ENCODE data around the gene SDCBP2. TPM values are rescaled to one million over a fixed set of nuclear protein-coding genes. Genes with fewer than 3 reads are reported as not detected.
A peak's percentile ranks its signal among the peaks of the same experiment; 100 is the strongest.

SDCBP2 gene
- total and polyA plus RNA-seq, 10 of the 15 experiments (the other 5 are each of a cell fraction or from before 2014, with no cell fraction given) = 0.16 to 2.4 (median 1.1) TPM; not detected in 1

- H3K4me3 ChIP-seq = peak overlapping the region; percentile 90
- TF ChIP-seq TCF3 (IDR thresholded peaks at IDR 0.05; ENCODE audit: borderline replicate concordance, insufficient read depth, low read depth, low read length) (no peak), MLLT1 (IDR thresholded peaks at IDR 0.05) (peak; percentile 21; the same call in 1 of the 2 replicates)
- peak overlapping the region; percentile 97 for H3K9ac ChIP-seq (ENCODE audit: control insufficient read depth, insufficient read depth, low read length)
- BruUV-seq (replicated peaks) = no TSS peak
- peak overlapping the region; percentile 94 for H3K27ac ChIP-seq (ENCODE audit: control insufficient read depth, insufficient read depth)
- H3K27me3 ChIP-seq (replicated peaks in 1 of 2; ENCODE audit: control insufficient read depth in 2 of 2, insufficient read depth in 2 of 2, low read length in 1 of 2) = no peaks in the 10 kb centered on the region
- H3K4me2 ChIP-seq (ENCODE audit: control insufficient read depth, insufficient read depth) = peak overlapping the region; percentile 77
- peaks cover 52% of the 10 kb centered on the region for H3K79me2 ChIP-seq (ENCODE audit: control insufficient read depth, insufficient read depth, low read length)
- H2AFZ ChIP-seq (ENCODE audit: control insufficient read depth, low read depth, low read length) = no peak overlapping the region
- peaks cover 34% of the 10 kb centered on the region for H3K4me1 ChIP-seq (ENCODE audit: control insufficient read depth, insufficient read depth, low read length)
- 61% methylated on average over 10 of the region's 10 CpGs for WGBS (ENCODE audit: insufficient coverage, insufficient replicate concordance, low lambda C conversion rate, missing lambda C conversion rate)
- CTCF ChIA-PET = interaction anchor here (1.3 to 7.6 kb wide), 6 partner anchors 56 to 178 kb away, joined by 3 to 55 read pairs (median 4); partner anchors contain the start of gene FKBP1A
- intact Hi-C loops (cut with micrococcal nuclease; ENCODE audit: unreplicated experiment) (no loop called here), in situ Hi-C loops (cut with MboI) (no loop called here)
- H3K9me3 ChIP-seq (replicated peaks; ENCODE audit: control insufficient read depth, insufficient read depth, low read length) = no peaks in the 10 kb centered on the region
- POLR2A ChIA-PET = interaction anchor here (0.5 to 7.0 kb wide), 3 partner anchors 14 to 65 kb away, joined by 3 to 76 read pairs (median 4); partner anchors contain the start of gene FKBP1A
- H3K36me3 ChIP-seq (ENCODE audit: control insufficient read depth in 2 of 2, insufficient read depth in 2 of 2, low read length in 1 of 2) = no peaks in the 10 kb centered on the region
- RAD21 ChIA-PET (ENCODE audit: unreplicated experiment) = interaction anchor here (0.7 to 4.6 kb wide), 7 partner anchors 50 to 112 kb away, joined by 3 to 37 read pairs (median 4); no protein-coding TSS in a partner anchor
- no peak for ATAC-seq
- no peaks in the 10 kb centered on the region for H4K20me1 ChIP-seq (ENCODE audit: control insufficient read depth, insufficient read depth)
- peak; percentile 27 for FAIRE-seq
- no peak for DNase-seq (ENCODE audit: low read depth, low spot score)
- SMC1A ChIA-PET (ENCODE audit: uncharacterized antibody, unreplicated experiment) = interaction anchor here (0.8 to 5.0 kb wide), 5 partner anchors 49 to 66 kb away, joined by 3 to 52 read pairs (median 4); partner anchors contain the start of gene FKBP1A
Measured at GRCh38 chr20:1326031-1326930, 2.7 kb downstream of the SDCBP2 start.

All from GM12878 (cell line).